GM11168 (cell line): ENCODE results near the gene ALX3.

ENCODE experiments used
- in situ Hi-C: fragments of 300-500 bp; cut with MboI; formaldehyde crosslinking; loops from one replicate; pipeline ENCODE4 v1.12.0; 2022; ENCODE audit warnings: low sequenced_read_pairs; ENCODE audit not compliant: unreplicated experiment

The ALX3 gene

GRCh38 chr1:110067893-110068645 lies 2.4 kb downstream of the ALX3 start:
- in situ Hi-C loops = no loop called here

DNA sequence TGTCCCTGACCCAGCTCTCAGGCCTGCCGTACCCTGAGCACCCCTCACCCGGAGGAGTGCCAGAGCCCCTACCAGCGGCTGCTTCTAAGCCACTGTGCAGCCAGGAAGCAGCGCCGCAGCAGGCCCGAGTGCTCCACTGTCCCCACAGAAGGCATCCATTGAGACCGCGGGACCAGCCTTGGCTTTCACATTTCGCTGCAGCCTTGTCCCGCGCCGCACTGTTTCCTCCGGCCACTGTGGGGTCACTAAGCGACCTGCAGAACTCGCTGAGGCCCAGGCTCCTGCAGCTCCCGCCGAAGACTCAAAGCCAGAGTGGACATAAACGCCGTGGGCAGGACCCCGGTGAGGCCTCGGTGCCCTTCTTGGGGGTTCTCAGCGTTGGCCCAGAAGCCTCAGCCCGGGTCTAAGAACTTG lies 3.0 kb downstream of the ALX3 start:
- in situ Hi-C loops = no loop called here

DNA sequence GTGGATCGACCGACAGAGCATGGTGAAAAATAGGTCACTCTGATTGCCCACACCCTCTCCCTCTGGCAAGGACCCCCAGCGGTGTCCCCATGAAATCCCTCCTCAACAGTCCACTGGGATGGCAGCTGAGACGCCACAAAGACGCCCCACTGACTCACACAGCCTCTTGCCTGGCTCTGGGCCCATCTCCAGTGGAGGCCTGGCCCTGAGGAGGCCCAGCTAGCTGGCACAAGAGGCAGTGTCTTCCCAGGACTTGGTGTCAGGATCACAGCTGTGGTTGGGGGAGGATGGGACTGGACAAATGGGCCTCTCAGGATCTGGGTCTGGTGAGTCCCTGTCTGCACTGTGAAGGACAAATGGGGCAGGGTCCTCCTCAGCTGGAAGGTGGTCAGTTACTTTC lies 4.6 kb downstream of the ALX3 start:
- in situ Hi-C loops = no loop called here

GRCh38 chr1:110064576-110065337 lies 5.7 kb downstream of the ALX3 start:
- in situ Hi-C loops = no loop called here

DNA sequence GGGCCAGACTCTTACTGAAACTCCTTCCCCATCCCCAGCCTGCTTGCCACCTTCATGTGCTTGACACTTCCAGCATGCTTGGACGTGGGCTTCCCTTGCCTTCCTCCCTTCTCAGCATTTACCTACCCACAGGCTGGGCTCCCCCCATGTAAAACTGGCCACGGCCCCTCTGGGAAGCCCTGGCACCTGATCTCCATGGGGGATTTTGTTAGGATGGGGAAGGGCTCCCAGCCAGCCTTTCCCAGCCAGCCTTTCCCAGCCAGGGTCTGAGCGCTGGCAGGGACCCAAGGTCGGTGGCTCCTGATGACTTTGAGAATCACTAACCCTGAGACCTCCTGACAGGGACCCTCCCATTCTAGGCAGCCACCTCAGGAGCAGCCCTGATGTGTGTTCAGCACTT lies 6.7 kb downstream of the ALX3 start:
- in situ Hi-C loops = no loop called here

- in situ Hi-C loops = no loop called here
Observed at GRCh38 chr1:110062612-110063011, 7.9 kb downstream of the ALX3 start.

DNA sequence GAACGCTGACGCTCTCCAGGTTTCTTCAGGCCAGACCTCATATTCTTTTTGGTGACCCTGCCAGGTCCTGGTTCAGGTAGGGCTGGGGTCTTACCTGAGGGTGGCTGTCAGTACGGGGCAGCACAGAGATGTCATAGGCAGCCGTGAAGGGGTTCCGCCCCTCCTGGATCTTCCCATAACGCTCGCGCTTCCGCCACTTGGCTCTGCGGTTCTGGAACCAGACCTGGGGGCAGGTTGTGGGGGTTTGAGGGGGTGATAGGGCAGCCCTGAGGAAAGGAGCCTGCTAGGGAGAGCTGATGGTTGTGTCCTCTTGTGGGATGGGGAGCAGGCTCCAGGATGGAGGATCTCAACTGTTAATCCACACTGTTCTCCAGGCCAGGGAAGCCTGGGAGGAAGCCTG lies 9.1 kb downstream of the ALX3 start:
- in situ Hi-C loops = no loop called here

DNA sequence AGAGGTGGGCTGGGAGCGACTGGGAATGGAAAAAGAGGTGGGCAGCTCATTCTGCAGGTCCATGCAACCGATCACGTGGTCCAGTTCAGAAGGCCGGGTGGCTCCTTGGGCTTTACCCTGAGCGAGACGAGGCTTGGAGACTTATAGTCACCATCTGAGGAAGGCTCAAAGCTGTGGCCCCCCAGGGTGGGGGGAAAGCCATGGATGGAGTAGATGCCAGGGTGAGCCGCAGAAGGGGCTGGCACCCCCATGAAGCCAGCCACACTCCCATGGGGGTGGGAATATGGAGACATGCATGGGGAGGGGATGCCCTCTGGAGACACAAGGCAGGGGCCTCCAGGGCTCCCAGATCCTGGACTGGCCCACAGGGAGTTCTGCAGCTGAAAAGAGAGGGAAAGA lies 9.8 kb downstream of the ALX3 start:
- in situ Hi-C loops = no loop called here

DNA sequence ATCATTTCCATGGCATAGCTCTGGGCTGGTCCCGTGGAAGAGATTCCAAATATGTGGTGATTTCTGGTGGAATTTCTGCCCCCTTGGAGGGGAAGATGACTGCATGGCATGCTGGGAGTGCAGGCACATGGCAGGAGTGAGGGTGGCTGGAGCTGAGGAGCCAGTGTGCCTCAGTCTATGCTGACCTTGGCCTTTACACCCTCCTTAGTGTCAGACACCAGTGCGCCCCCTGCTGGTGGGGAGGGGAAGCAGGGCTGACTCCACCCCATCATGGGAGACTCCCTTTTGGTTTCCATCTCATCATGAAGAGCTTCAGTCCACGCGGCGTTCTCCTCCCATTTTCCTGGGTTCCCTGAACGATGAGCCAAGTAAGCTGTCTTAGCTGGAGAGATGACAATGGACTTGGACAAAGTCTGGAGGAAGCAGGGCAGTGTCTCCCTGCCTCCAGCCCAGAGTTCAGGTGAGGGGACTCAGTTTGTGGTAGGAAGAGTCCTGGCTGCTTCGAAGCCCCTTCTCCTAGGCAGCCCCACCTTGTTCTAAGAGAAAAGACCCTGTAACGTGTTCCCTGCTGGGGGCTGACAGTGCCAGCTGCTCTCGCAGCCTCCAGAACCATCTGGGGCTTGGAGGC lies 10.3 kb downstream of the ALX3 start:
- in situ Hi-C loops = no loop called here

DNA sequence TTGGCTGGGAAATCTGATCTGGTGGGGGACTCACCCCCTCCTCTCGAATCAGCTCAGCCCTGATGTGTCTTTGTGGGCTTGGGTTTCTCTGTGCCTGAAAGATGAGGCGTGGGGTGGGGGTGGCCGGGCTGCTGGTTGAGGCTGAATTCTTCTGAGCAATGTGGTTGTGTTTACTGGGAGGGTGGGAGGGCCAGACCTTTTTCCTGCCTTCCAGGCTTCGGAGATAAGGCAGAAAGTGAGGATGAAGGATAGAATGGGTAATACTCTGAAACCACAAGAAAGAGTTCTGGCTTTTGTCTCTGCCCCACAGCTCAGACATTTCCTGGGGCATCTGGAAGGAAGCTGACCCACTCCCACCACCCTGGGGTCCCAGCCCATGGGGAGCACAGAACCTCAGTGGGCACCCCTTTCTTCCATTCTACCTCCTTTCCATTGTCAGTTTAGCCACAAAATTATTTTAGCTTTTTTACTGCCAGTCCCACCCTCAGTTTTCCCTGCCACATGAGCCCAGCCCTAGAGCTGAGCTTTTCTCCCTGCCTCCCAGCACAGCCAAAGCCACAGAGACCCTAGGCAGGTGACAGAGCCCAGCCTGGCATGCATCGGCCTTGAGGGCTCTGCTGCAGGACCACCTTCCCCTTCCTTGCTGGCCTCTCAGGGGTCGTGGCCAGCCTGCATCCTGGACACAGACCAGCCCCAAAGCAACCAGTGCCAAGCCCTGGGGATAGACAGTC lies 11.2 kb downstream of the ALX3 start:
- in situ Hi-C loops = no loop called here

GRCh38 chr1:110058591-110058990 lies 11.9 kb downstream of the ALX3 start:
- in situ Hi-C loops = no loop called here

- in situ Hi-C loops = no loop called here
Observed at GRCh38 chr1:110057963-110058518, 12.4 kb downstream of the ALX3 start.

DNA sequence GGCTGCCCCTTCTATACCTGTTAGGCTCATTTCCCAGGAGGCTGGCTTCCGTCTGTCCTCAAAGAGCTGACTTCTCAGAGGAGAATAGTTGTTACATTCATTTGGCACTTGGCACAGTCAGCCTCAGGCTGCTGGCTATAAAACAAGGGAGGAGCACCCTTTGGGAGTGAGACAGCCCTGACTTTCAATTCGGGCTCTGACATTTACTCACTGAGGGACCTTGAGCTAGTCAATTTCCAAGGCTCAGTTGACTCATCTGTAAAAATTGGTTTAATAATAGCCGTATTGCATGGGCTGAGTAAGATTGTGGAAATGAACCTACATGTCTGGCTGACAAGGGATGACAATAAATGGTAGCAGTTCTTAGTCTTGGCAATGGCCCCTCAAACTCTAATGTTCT lies 13.7 kb downstream of the ALX3 start:
- in situ Hi-C loops = no loop called here

- in situ Hi-C loops = no loop called here
Observed at GRCh38 chr1:110056285-110056683, 14.2 kb downstream of the ALX3 start.

GRCh38 chr1:110055493-110056284 lies 14.8 kb downstream of the ALX3 start:
- in situ Hi-C loops = no loop called here

DNA sequence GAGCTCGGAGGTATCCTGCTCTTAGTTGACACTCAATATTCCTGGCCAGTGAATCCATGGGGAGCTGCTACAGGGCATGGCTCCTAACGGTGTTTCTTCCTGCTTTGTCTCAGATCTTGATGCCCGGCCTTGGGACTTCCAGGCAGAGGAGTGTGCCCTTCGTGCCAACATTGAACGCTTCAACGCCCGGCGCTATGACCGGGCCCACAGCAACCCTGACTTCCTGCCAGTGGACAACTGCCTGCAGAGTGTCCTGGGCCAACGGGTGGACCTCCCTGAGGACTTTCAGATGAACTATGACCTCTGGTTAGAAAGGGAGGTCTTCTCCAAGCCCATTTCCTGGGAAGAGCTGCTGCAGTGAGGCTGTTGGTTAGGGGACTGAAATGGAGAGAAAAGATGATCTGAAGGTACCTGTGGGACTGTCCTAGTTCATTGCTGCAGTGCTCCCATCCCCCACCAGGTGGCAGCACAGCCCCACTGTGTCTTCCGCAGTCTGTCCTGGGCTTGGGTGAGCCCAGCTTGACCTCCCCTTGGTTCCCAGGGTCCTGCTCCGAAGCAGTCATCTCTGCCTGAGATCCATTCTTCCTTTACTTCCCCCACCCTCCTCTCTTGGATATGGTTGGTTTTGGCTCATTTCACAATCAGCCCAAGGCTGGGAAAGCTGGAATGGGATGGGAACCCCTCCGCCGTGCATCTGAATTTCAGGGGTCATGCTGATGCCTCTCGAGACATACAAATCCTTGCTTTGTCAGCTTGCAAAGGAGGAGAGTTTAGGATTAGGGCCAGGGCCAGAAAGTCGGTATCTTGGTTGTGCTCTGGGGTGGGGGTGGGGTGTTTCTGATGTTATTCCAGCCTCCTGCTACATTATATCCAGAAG lies 16.7 kb downstream of the ALX3 start:
- in situ Hi-C loops = no loop called here

GRCh38 chr1:110051262-110051648 lies 19.2 kb downstream of the ALX3 start:
- in situ Hi-C loops = no loop called here

GRCh38 chr1:110050602-110051261 lies 19.7 kb downstream of the ALX3 start:
- in situ Hi-C loops = no loop called here
